Left lung (tissue), 10 donors: Measurements from ENCODE around the gene NEBL. TPM values are rescaled to one million over a fixed set of nuclear protein-coding genes. Genes with fewer than 3 reads are reported as not detected.

Experiments used
- ATAC-seq: fragments of 200-7000 bp; cut with Tn5 transposase; one replicate; pipeline ENCODE4 v1.9.1; 2020; ENCODE audit warnings: moderate library complexity
- DNase-seq, 4 donors: peaks; one replicate each; pipeline ENCODE4 v3.0.0-alpha.2; 2013 to 2020
- H3K27ac ChIP-seq, 2 donors: fragments of 200-600 bp; sonication (generic) in 1 of 2; one replicate each; pipeline versions ENCODE4 v1.5.0 to v1.8.0; 2020 to 2021
- H3K27me3 ChIP-seq, 2 donors: fragments of 200-600 bp; sonication (generic) in 1 of 2; one replicate each; pipeline versions ENCODE4 v1.5.0 to v1.8.0; 2020 to 2021
- H3K36me3 ChIP-seq, 2 donors: fragments of 200-600 bp; sonication (generic) in 1 of 2; one replicate each; pipeline versions ENCODE4 v1.5.0 to v1.8.0; 2020 to 2021
- H3K4me1 ChIP-seq, 2 donors: fragments of 200-600 bp; one replicate each; pipeline ENCODE4 v1.8.0; 2021
- H3K4me3 ChIP-seq, 2 donors: fragments of 200-600 bp; sonication (generic) in 1 of 2; one replicate each; pipeline versions ENCODE4 v1.5.0 to v1.8.0; 2020 to 2021; ENCODE audit warnings: mild to moderate bottlenecking in 1 of 2
- H3K9me3 ChIP-seq, 2 donors: fragments of 200-600 bp; sonication (generic) in 1 of 2; one replicate each; pipeline versions ENCODE4 v1.5.0 to v1.8.0; 2020 to 2021
- intact Hi-C, 2 donors: fragments of 100-400 bp; cut with DNase I; formaldehyde crosslinking; loops; one replicate each; pipeline versions ENCODE4 v1.11.2 to v1.14.2; 2022
- polyA plus RNA-seq, 6 donors: library from polyadenylated mRNA; unstranded; fragments of 120-200 nt; gene quantifications; one replicate each; pipeline ENCODE4 v1.2.1, GENCODE V29; 2013; ENCODE audit not compliant: insufficient read length in 6 of 6
- total RNA-seq, 2 donors: library from RNA; stranded (reverse); fragmentation: NEBNext Ultra II Directional; extraction: Animal tissue kit (Norgen Biotek cat#: 25700); gene quantifications; one replicate each; pipeline ENCODE4 v1.2.1, GENCODE V29; 2021
- TF ChIP-seq, protein P1 (sequence below), 2 donors: fragments of 200-600 bp; sonication (generic) in 1 of 2; IDR thresholded peaks; one replicate each; pipeline versions ENCODE4 v1.5.0 to v1.8.0; 2021; ENCODE audit warnings: antibody characterized with exemption in 2 of 2
- donor health status: DM: no; HTN: yes; CAD: no.
- donor health status: DM: no; HTN: no; CAD: no.

The NEBL gene
- total and polyA plus RNA-seq, 8 donors: 14.0 to 65.9 (median 20.2) TPM

DNA sequence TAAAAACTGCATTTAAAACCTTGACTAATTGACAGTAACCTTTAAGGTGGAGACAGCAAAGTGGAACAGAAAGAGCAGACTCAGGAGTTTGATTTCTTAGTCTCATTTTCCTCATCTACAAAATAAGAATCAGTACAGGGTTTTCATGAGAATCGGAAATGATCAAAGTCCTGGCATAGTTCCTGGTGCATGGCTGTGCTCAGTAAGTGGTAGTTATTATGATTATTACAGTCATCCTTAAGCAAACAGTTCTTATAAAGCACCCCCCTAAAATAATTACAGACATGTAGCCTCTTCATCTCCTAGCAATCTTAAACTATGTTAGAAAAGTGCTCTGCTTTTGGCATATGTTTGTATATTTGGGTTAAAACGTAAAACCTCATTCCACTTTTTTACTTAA is 18.0 kb downstream of the NEBL start:
- Histone ChIP-seq H3K27ac (no peak overlapping the region), H3K9me3 (no peaks in the 10 kb centered on the region), H3K27me3 (no peaks in the 10 kb centered on the region), H3K36me3 (no peaks in the 10 kb centered on the region), H3K4me3 (no peak overlapping the region), H3K4me1 (no peaks in the 10 kb centered on the region)
- intact Hi-C loops: no loop called here
- ATAC-seq: no peak
- TF ChIP-seq, protein P1, sequence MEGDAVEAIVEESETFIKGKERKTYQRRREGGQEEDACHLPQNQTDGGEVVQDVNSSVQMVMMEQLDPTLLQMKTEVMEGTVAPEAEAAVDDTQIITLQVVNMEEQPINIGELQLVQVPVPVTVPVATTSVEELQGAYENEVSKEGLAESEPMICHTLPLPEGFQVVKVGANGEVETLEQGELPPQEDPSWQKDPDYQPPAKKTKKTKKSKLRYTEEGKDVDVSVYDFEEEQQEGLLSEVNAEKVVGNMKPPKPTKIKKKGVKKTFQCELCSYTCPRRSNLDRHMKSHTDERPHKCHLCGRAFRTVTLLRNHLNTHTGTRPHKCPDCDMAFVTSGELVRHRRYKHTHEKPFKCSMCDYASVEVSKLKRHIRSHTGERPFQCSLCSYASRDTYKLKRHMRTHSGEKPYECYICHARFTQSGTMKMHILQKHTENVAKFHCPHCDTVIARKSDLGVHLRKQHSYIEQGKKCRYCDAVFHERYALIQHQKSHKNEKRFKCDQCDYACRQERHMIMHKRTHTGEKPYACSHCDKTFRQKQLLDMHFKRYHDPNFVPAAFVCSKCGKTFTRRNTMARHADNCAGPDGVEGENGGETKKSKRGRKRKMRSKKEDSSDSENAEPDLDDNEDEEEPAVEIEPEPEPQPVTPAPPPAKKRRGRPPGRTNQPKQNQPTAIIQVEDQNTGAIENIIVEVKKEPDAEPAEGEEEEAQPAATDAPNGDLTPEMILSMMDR (IDR thresholded peaks at IDR 0.05): no peak
- DNase-seq: no peak

DNA sequence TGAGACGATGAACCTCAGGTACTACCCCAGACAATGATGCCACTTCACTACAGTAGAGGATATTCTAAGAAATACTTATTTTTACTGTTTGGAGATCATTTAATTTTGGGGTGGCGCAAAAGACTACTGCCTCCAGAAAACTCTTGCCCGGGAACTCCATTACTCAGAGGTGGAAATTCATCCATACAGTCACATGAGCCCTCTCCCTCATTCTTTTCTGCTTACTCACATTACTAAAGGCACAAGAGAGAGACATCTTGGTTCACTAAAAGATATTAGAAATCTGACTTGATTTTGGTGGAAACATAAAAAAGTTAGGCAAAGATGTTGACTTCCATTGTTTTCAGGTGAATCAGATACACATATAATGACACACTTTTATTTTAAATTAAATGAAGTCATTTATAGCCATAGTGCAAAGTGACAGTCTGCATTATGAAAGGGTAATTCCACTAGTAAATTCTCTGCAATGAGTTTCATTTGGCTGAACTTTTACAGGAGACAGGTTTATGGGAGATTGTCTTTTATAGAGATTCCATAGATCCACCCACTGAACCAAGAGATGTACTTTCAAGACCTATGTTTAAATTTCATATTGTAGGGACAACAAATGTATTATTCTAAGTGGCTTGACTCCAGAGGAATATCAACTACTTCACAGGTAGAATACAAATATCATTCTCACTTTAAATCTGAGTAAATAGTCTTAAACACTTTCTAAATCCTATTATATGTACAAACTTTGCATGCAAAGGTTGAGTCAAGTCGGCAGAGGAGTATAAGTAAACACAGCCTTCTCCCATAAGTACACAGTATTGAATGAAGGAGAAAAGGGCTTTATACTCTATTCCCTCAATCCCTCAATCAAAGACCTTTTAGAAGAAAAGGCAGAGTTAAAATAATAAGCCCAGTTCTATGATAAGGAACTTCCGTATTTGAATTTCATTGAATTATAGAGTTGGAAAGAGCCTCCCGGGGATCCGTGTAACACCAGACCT is 18.8 kb downstream of the NEBL start:
- intact Hi-C loops: no loop called here
- H3K4me3 ChIP-seq: no peak overlapping the region
- no peak for ATAC-seq
- no peaks in the 10 kb centered on the region for H3K27me3 ChIP-seq
- no peak for DNase-seq
- no peaks in the 10 kb centered on the region for H3K4me1 ChIP-seq
- TF ChIP-seq, protein P1 (IDR thresholded peaks at IDR 0.05): no peak
- H3K9me3 ChIP-seq: no peaks in the 10 kb centered on the region
- no peaks in the 10 kb centered on the region for H3K36me3 ChIP-seq
- no peak overlapping the region for H3K27ac ChIP-seq

DNA sequence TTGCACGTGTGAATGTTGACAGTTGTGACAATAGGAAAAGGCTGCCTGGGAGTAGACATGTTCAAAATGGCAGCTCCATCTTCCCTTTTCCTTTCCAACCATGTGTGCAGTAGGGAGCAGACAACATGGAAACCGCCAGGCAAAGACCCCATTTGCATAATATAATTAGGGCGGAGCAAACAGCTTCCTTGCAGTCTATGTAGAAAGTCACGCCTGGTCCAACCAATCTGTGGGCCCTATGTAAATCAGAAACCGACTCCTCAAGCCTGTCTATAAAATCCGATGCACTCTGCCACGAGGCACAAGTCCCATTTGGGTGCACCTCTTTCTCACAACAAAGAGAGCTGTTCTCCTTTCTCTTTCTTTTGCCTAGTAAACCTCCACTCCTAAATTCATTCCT is 19.6 kb downstream of the NEBL start:
- H3K27me3 ChIP-seq: no peaks in the 10 kb centered on the region
- H3K4me3 ChIP-seq: no peak overlapping the region
- no peaks in the 10 kb centered on the region for H3K9me3 ChIP-seq
- ATAC-seq (no peak), DNase-seq (no peak)
- TF ChIP-seq, protein P1 (IDR thresholded peaks at IDR 0.05): no peak
- H3K36me3 ChIP-seq: no peaks in the 10 kb centered on the region
- no peak overlapping the region for H3K27ac ChIP-seq
- no peaks in the 10 kb centered on the region for H3K4me1 ChIP-seq
- intact Hi-C loops: no loop called here

DNA sequence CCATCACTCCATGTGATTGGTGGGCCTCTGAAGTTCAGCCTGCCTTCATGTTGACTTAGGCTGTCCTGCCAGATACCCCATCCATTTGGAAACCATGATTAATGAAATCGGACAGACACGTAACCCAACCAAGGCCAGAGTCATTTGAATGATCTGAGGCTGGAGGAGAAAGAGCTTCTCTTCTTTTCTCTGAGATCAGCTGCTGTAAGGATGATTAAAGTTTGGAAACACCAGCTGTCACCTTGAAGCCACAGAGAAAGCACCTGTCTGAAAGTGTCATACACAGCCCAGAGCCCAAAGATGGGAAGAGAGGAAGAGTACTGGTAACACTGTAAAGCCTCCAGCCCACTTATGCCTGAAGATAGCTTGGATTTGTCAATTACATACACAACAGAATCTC is 22.9 kb downstream of the NEBL start:
- intact Hi-C loops: no loop called here
- H3K27me3 ChIP-seq: no peaks in the 10 kb centered on the region

DNA sequence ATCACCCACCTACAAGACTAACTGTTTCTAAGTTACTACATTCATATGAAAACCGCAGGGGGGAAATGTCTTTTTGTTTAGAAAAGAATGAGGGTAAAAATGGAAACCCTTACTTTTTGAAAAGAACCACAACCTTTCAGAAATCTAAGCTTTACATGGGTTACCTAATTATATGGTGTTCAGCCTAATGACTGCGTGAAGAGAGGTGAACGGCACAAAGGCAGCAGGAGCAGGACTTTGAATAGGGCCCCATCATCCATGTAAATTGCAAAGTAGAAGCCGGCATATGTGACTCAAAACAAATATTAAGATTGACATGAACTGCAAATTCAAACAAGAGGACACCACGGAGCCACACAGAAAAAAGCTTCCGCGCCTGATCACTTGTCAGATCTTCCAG is 25.1 kb downstream of the NEBL start:
- H3K27ac ChIP-seq: no peak overlapping the region
- no peak for ATAC-seq
- no peak overlapping the region for H3K4me3 ChIP-seq
- TF ChIP-seq, protein P1 (IDR thresholded peaks at IDR 0.05): no peak
- no peak for DNase-seq
- intact Hi-C loops: no loop called here
- H3K27me3 ChIP-seq: no peaks in the 10 kb centered on the region
- no peaks in the 10 kb centered on the region for H3K4me1 ChIP-seq
- no peaks in the 10 kb centered on the region for H3K36me3 ChIP-seq
- no peaks in the 10 kb centered on the region for H3K9me3 ChIP-seq

More for the DNA sequence above, 22.9 kb downstream of the NEBL start:
- Histone ChIP-seq H3K4me3 (no peak overlapping the region), H3K4me1 (no peaks in the 10 kb centered on the region), H3K9me3 (no peaks in the 10 kb centered on the region), H3K36me3 (no peaks in the 10 kb centered on the region), H3K27ac (no peak overlapping the region)
- ATAC-seq (no peak), DNase-seq (no peak)
- TF ChIP-seq, protein P1 (IDR thresholded peaks at IDR 0.05): no peak
